Measurements from ENCODE around the gene TRPV4. TPM values are rescaled to one million over a fixed set of nuclear protein-coding genes. Genes with fewer than 3 reads are reported as not detected.

TRPV4 gene
- total RNA-seq, 1 donor from 2014 or later, result 5.6 TPM

- Histone ChIP-seq H3K36me3 (no peaks in the 10 kb centered on the region), H3K9me3 (no peaks in the 10 kb centered on the region), H3K27ac (no peak overlapping the region), H3K4me3 (no peak overlapping the region), H3K27me3 (no peaks in the 10 kb centered on the region), H3K4me1 (peaks cover 8% of the 10 kb centered on the region)
- TF ChIP-seq POLR2AphosphoS5 (IDR thresholded peaks at IDR 0.05; ENCODE audit: insufficient read depth in 1 of 2, low read depth in 1 of 2) (no peak), POLR2A (IDR thresholded peaks at IDR 0.05) (no peak)
- TF ChIP-seq, protein P1, sequence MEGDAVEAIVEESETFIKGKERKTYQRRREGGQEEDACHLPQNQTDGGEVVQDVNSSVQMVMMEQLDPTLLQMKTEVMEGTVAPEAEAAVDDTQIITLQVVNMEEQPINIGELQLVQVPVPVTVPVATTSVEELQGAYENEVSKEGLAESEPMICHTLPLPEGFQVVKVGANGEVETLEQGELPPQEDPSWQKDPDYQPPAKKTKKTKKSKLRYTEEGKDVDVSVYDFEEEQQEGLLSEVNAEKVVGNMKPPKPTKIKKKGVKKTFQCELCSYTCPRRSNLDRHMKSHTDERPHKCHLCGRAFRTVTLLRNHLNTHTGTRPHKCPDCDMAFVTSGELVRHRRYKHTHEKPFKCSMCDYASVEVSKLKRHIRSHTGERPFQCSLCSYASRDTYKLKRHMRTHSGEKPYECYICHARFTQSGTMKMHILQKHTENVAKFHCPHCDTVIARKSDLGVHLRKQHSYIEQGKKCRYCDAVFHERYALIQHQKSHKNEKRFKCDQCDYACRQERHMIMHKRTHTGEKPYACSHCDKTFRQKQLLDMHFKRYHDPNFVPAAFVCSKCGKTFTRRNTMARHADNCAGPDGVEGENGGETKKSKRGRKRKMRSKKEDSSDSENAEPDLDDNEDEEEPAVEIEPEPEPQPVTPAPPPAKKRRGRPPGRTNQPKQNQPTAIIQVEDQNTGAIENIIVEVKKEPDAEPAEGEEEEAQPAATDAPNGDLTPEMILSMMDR (IDR thresholded peaks at IDR 0.05), result no peak
- intact Hi-C loops (cut with DNase I), result no loop called here
- DNase-seq (ENCODE audit: extremely low spot score in 2 of 2), result no peak
Measured at GRCh38 chr12:109824731-109825130, 8.5 kb downstream of the TRPV4 start.

DNA sequence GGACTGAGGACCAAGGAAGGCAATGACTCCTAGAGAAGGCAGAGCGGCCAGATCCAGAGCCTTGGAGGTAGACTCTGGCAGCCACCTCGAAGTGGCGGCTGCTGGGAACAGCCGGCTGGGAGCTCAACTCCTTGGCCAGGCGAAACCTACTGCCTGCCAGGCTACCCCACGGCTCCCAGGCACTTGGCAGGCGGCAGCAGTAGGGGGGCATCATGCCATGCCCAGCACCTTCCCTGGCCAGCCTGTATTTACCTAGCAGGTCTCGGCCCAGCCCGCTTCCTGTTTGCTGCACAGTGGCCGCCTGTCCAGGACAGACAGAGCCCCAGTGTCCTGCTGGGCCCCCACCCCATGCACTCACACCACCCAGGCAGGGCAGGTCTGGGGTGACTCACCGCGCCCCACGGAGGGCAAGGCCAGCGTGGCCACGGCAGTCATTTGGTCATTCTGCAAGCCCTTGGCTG, 10.2 kb downstream of the TRPV4 start:
- H3K4me3 ChIP-seq, result no peak overlapping the region
- no peaks in the 10 kb centered on the region for H3K9me3 ChIP-seq
- H3K27ac ChIP-seq, result no peak overlapping the region
- intact Hi-C loops (cut with DNase I), result no loop called here
- no peaks in the 10 kb centered on the region for H3K27me3 ChIP-seq
- peaks cover 14% of the 10 kb centered on the region for H3K4me1 ChIP-seq
- DNase-seq (ENCODE audit: extremely low spot score in 2 of 2), result no peak
- H3K36me3 ChIP-seq, result no peaks in the 10 kb centered on the region
- no peak for TF ChIP-seq POLR2AphosphoS5 (IDR thresholded peaks at IDR 0.05; ENCODE audit: insufficient read depth in 1 of 2, low read depth in 1 of 2)
- TF ChIP-seq POLR2A (IDR thresholded peaks at IDR 0.05), result no peak
- TF ChIP-seq, protein P1 (IDR thresholded peaks at IDR 0.05), result no peak

DNA sequence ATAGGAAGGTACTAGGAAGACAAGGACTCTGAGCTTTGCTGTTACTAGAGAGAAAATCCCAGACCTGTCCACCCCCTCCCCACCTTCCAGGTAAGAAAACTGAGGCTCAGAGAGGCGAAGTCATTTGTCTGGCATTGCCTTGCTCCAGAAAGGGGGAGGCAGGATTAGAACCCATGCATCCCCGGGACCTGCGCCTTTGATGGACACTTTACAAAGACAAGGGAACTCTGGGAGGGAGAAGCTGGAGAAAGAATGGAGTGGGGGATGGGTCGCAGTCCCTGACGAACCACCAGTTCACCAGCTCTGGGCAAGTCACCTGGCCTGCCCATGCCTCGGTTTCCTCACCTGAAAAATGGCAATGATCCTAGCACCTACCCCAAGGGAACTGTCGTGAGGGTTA, 10.8 kb downstream of the TRPV4 start:
- intact Hi-C loops (cut with DNase I), result no loop called here
- H3K4me1 ChIP-seq, result peaks cover 14% of the 10 kb centered on the region
- TF ChIP-seq POLR2A (IDR thresholded peaks at IDR 0.05), result no peak
- TF ChIP-seq, protein P1 (IDR thresholded peaks at IDR 0.05), result no peak
- no peak for TF ChIP-seq POLR2AphosphoS5 (IDR thresholded peaks at IDR 0.05; ENCODE audit: insufficient read depth in 1 of 2, low read depth in 1 of 2)
- H3K27me3 ChIP-seq, result no peaks in the 10 kb centered on the region
- H3K36me3 ChIP-seq, result no peaks in the 10 kb centered on the region
- no peak overlapping the region for H3K4me3 ChIP-seq
- no peaks in the 10 kb centered on the region for H3K9me3 ChIP-seq
- no peak for DNase-seq (ENCODE audit: extremely low spot score in 2 of 2)
- no peak overlapping the region for H3K27ac ChIP-seq

DNA sequence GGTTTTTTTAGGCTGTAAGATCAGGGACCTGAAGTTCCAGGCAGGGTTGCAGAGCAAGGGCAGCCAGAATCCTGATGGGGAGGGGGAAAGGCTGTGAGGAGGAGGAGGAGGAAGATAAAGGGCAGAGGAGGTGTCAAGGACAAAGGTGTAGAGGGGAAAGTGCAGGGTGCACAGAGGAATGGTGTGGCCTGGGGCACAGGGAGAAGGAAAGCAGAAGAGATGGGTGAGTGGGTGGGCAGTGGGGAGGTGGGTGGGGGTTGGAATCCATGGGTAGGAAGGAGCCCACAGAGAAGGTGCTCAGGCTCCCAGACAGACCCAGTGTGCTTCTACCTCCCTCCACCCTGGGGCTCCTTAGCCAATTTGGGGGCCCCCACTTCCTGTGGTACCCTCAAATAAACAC, 11.2 kb downstream of the TRPV4 start:
- intact Hi-C loops (cut with DNase I), result no loop called here
- H3K4me3 ChIP-seq, result no peak overlapping the region
- H3K9me3 ChIP-seq, result no peaks in the 10 kb centered on the region
- H3K4me1 ChIP-seq, result peaks cover 14% of the 10 kb centered on the region
- no peaks in the 10 kb centered on the region for H3K36me3 ChIP-seq
- H3K27me3 ChIP-seq, result no peaks in the 10 kb centered on the region
- TF ChIP-seq, protein P1 (IDR thresholded peaks at IDR 0.05), result no peak
- TF ChIP-seq POLR2AphosphoS5 (IDR thresholded peaks at IDR 0.05; ENCODE audit: insufficient read depth in 1 of 2, low read depth in 1 of 2) (no peak), POLR2A (IDR thresholded peaks at IDR 0.05) (no peak)
- no peak overlapping the region for H3K27ac ChIP-seq
- no peak for DNase-seq (ENCODE audit: extremely low spot score in 2 of 2)

GRCh38 chr12:109820816-109821381, 12.3 kb downstream of the TRPV4 start:
- no peaks in the 10 kb centered on the region for H3K36me3 ChIP-seq
- no peak overlapping the region for H3K27ac ChIP-seq
- peaks cover 14% of the 10 kb centered on the region for H3K4me1 ChIP-seq
- TF ChIP-seq POLR2AphosphoS5 (IDR thresholded peaks at IDR 0.05; ENCODE audit: insufficient read depth in 1 of 2, low read depth in 1 of 2) (peak; percentile 17 to 72), POLR2A (IDR thresholded peaks at IDR 0.05) (no peak)
- TF ChIP-seq, protein P1 (IDR thresholded peaks at IDR 0.05), result no peak
- no peaks in the 10 kb centered on the region for H3K27me3 ChIP-seq
- DNase-seq (ENCODE audit: extremely low spot score in 2 of 2), result no peak
- H3K4me3 ChIP-seq, result no peak overlapping the region
- no peaks in the 10 kb centered on the region for H3K9me3 ChIP-seq
- intact Hi-C loops (cut with DNase I), result no loop called here

Measured in vagina (tissue), 2 donors.